ENCODE data around the gene TMEM131.
"Not testable (repeated sequence)": the region's sequence is repeated elsewhere in the genome, so short reads cannot be mapped to it uniquely, and the experiment has no call there.

The TMEM131 gene

GRCh38 chr2:98028931-98029717 is 33.4 kb upstream of the TMEM131 start:
- no peaks in the 10 kb centered on the region for H3K36me3 ChIP-seq (ENCODE audit: control insufficient read depth, insufficient read depth, low read length)
- H3K9ac ChIP-seq (ENCODE audit: low read depth, low read length), result no peak overlapping the region
- H3K9me3 ChIP-seq (ENCODE audit: control insufficient read depth, insufficient read depth, low read length), result no peaks in the 10 kb centered on the region
- no peaks in the 10 kb centered on the region for H3K27me3 ChIP-seq (ENCODE audit: control insufficient read depth, insufficient read depth, low read length)
- no peak overlapping the region for H3K4me3 ChIP-seq (ENCODE audit: low read depth, low read length)
- H3K4me1 ChIP-seq (ENCODE audit: control insufficient read depth, insufficient read depth, low read length), result no peaks in the 10 kb centered on the region

GRCh38 chr2:98028101-98028561 is 32.4 kb upstream of the TMEM131 start:
- H3K9ac ChIP-seq (ENCODE audit: low read depth, low read length), result no peak overlapping the region

GRCh38 chr2:98027538-98027937 is 31.8 kb upstream of the TMEM131 start:
- H3K4me1 ChIP-seq (ENCODE audit: control insufficient read depth, insufficient read depth, low read length), result no peaks in the 10 kb centered on the region
- H3K9me3 ChIP-seq (ENCODE audit: control insufficient read depth, insufficient read depth, low read length), result no peaks in the 10 kb centered on the region
- H3K27me3 ChIP-seq (ENCODE audit: control insufficient read depth, insufficient read depth, low read length), result no peaks in the 10 kb centered on the region
- no peak overlapping the region for H3K9ac ChIP-seq (ENCODE audit: low read depth, low read length)
- H3K4me3 ChIP-seq (ENCODE audit: low read depth, low read length), result no peak overlapping the region
- H3K36me3 ChIP-seq (ENCODE audit: control insufficient read depth, insufficient read depth, low read length), result no peaks in the 10 kb centered on the region

More at GRCh38 chr2:98028101-98028561, 32.4 kb upstream of the TMEM131 start:
- Histone ChIP-seq H3K9me3 (ENCODE audit: control insufficient read depth, insufficient read depth, low read length) (no peaks in the 10 kb centered on the region), H3K4me3 (ENCODE audit: low read depth, low read length) (no peak overlapping the region), H3K27me3 (ENCODE audit: control insufficient read depth, insufficient read depth, low read length) (no peaks in the 10 kb centered on the region), H3K4me1 (ENCODE audit: control insufficient read depth, insufficient read depth, low read length) (no peaks in the 10 kb centered on the region), H3K36me3 (ENCODE audit: control insufficient read depth, insufficient read depth, low read length) (no peaks in the 10 kb centered on the region)

DNA sequence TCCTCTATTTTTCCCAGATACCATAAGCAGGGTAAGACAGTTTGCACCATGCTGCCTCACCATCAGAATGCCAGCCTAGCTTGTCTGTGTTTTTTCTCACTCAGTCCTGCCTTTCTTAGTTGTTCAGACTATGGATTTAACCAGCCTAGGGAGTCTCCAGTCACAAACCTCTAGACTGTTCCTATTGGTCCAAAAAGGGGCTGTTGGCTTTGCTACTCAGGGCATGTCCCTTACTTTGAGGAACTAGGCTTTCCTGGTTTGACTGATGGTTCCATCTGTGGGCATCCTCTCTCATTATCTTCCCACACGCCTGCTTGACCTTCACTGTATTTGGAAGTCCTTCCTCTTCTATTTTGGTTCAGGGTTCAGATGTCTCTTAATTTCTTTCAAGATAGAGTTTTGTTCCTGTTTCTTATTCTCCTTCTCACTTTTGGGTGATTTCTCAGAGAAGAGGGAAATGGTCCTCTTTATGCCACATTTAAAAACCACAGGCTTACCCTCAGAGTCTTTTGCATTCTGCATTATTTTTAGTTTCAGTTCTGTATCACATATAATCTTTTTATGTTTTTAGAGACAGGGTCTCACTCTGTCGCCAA is 31.3 kb upstream of the TMEM131 start:
- Histone ChIP-seq H3K27me3 (ENCODE audit: control insufficient read depth, insufficient read depth, low read length) (no peaks in the 10 kb centered on the region), H3K36me3 (ENCODE audit: control insufficient read depth, insufficient read depth, low read length) (no peaks in the 10 kb centered on the region), H3K9me3 (ENCODE audit: control insufficient read depth, insufficient read depth, low read length) (no peaks in the 10 kb centered on the region), H3K4me1 (ENCODE audit: control insufficient read depth, insufficient read depth, low read length) (no peaks in the 10 kb centered on the region), H3K4me3 (ENCODE audit: low read depth, low read length) (no peak overlapping the region), H3K9ac (ENCODE audit: low read depth, low read length) (no peak overlapping the region)

GRCh38 chr2:98026292-98026691 is 30.5 kb upstream of the TMEM131 start:
- no peak overlapping the region for H3K4me3 ChIP-seq (ENCODE audit: low read depth, low read length)
- no peak overlapping the region for H3K9ac ChIP-seq (ENCODE audit: low read depth, low read length)
- no peaks in the 10 kb centered on the region for H3K27me3 ChIP-seq (ENCODE audit: control insufficient read depth, insufficient read depth, low read length)
- no peaks in the 10 kb centered on the region for H3K4me1 ChIP-seq (ENCODE audit: control insufficient read depth, insufficient read depth, low read length)
- no peaks in the 10 kb centered on the region for H3K9me3 ChIP-seq (ENCODE audit: control insufficient read depth, insufficient read depth, low read length)
- H3K36me3 ChIP-seq (ENCODE audit: control insufficient read depth, insufficient read depth, low read length), result no peaks in the 10 kb centered on the region

DNA sequence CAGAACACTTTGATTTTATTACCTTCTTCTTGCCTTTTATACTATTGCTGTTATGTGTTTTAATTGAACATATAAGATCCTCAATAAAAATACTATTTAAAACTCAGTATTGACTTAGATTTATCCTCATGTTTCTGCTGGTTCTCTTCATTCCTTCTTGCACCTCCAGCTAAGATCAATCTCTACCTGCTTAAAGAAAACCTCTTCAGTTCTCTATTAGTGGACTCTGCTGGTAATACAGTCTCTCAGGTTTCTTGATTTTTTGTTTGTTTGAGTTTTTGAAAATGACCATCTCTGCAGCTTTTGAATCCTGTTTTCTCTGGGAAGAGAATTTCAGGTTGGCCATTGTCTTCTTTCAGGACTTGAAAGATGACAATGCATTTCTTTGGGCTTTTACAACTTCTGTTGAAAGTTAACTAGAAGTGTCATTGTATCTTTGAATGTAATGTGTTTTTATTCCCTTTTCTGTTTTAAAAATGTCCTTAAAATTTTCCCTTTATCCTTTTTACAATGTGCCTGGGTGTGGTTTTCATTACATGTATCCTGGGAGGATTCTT is 29.8 kb upstream of the TMEM131 start:
- Histone ChIP-seq H3K9me3 (ENCODE audit: control insufficient read depth, insufficient read depth, low read length) (no peaks in the 10 kb centered on the region), H3K27me3 (ENCODE audit: control insufficient read depth, insufficient read depth, low read length) (no peaks in the 10 kb centered on the region), H3K4me1 (ENCODE audit: control insufficient read depth, insufficient read depth, low read length) (no peaks in the 10 kb centered on the region), H3K4me3 (ENCODE audit: low read depth, low read length) (no peak overlapping the region), H3K9ac (ENCODE audit: low read depth, low read length) (no peak overlapping the region), H3K36me3 (ENCODE audit: control insufficient read depth, insufficient read depth, low read length) (no peaks in the 10 kb centered on the region)

GRCh38 chr2:98022067-98022466 is 26.3 kb upstream of the TMEM131 start:
- H3K36me3 ChIP-seq (ENCODE audit: control insufficient read depth, insufficient read depth, low read length); H3K9me3 ChIP-seq (ENCODE audit: control insufficient read depth, insufficient read depth, low read length); H3K4me1 ChIP-seq (ENCODE audit: control insufficient read depth, insufficient read depth, low read length); H3K9ac ChIP-seq (ENCODE audit: low read depth, low read length); H3K27me3 ChIP-seq (ENCODE audit: control insufficient read depth, insufficient read depth, low read length); H3K4me3 ChIP-seq (ENCODE audit: low read depth, low read length): not testable (repeated sequence)

GRCh38 chr2:98020992-98021713 is 25.4 kb upstream of the TMEM131 start:
- no peaks in the 10 kb centered on the region for H3K36me3 ChIP-seq (ENCODE audit: control insufficient read depth, insufficient read depth, low read length)
- no peaks in the 10 kb centered on the region for H3K9me3 ChIP-seq (ENCODE audit: control insufficient read depth, insufficient read depth, low read length)
- H3K4me1 ChIP-seq (ENCODE audit: control insufficient read depth, insufficient read depth, low read length), result no peaks in the 10 kb centered on the region
- no peak overlapping the region for H3K9ac ChIP-seq (ENCODE audit: low read depth, low read length)
- H3K27me3 ChIP-seq (ENCODE audit: control insufficient read depth, insufficient read depth, low read length), result no peaks in the 10 kb centered on the region
- no peak overlapping the region for H3K4me3 ChIP-seq (ENCODE audit: low read depth, low read length)

DNA sequence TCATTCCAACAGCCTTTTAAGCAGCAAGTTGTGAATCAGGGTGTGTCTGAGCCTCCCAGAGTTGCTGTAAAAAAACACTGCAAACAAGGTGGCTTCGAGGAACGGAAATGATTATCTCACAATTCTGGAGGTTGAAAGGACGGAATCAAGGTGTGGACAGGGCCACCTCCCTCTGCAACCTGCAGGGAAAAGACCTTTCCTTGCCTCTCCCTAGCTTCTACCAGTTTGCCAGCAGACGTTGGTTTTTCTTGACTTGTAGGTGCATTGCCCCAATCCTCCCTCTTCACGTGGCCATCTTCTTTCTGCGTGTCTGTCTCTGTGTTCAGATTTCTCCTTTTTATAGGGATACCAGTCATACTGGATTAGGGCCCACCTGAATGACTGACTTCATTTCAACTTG is 24.8 kb upstream of the TMEM131 start:
- no peaks in the 10 kb centered on the region for H3K27me3 ChIP-seq (ENCODE audit: control insufficient read depth, insufficient read depth, low read length)
- no peak overlapping the region for H3K9ac ChIP-seq (ENCODE audit: low read depth, low read length)
- no peak overlapping the region for H3K4me3 ChIP-seq (ENCODE audit: low read depth, low read length)
- H3K36me3 ChIP-seq (ENCODE audit: control insufficient read depth, insufficient read depth, low read length), result no peaks in the 10 kb centered on the region
- no peaks in the 10 kb centered on the region for H3K9me3 ChIP-seq (ENCODE audit: control insufficient read depth, insufficient read depth, low read length)
- H3K4me1 ChIP-seq (ENCODE audit: control insufficient read depth, insufficient read depth, low read length), result no peaks in the 10 kb centered on the region

GRCh38 chr2:98016908-98017670 is 21.3 kb upstream of the TMEM131 start:
- Histone ChIP-seq H3K4me1 (ENCODE audit: control insufficient read depth, insufficient read depth, low read length) (no peaks in the 10 kb centered on the region), H3K27me3 (ENCODE audit: control insufficient read depth, insufficient read depth, low read length) (no peaks in the 10 kb centered on the region), H3K9me3 (ENCODE audit: control insufficient read depth, insufficient read depth, low read length) (no peaks in the 10 kb centered on the region), H3K9ac (ENCODE audit: low read depth, low read length) (no peak overlapping the region), H3K4me3 (ENCODE audit: low read depth, low read length) (no peak overlapping the region), H3K36me3 (ENCODE audit: control insufficient read depth, insufficient read depth, low read length) (no peaks in the 10 kb centered on the region)

GRCh38 chr2:98015671-98016070 is 19.9 kb upstream of the TMEM131 start:
- Histone ChIP-seq H3K4me3 (ENCODE audit: low read depth, low read length) (no peak overlapping the region), H3K36me3 (ENCODE audit: control insufficient read depth, insufficient read depth, low read length) (no peaks in the 10 kb centered on the region), H3K27me3 (ENCODE audit: control insufficient read depth, insufficient read depth, low read length) (no peaks in the 10 kb centered on the region), H3K4me1 (ENCODE audit: control insufficient read depth, insufficient read depth, low read length) (no peaks in the 10 kb centered on the region), H3K9ac (ENCODE audit: low read depth, low read length) (no peak overlapping the region), H3K9me3 (ENCODE audit: control insufficient read depth, insufficient read depth, low read length) (no peaks in the 10 kb centered on the region)

Measured in iPS-15b (cell line).